HuH-7 (cell line): ENCODE data around the gene HIC1.
A peak's percentile ranks its signal among the peaks of the same experiment; 100 is the strongest.
"Not testable (repeated sequence)": the region's sequence is repeated elsewhere in the genome, so short reads cannot be mapped to it uniquely, and the experiment has no call there.

Source experiments
- DNase-seq: peaks from one replicate; pipeline ENCODE4 v3.0.0; 2011; ENCODE audit warnings: low spot score

HIC1 gene

DNA sequence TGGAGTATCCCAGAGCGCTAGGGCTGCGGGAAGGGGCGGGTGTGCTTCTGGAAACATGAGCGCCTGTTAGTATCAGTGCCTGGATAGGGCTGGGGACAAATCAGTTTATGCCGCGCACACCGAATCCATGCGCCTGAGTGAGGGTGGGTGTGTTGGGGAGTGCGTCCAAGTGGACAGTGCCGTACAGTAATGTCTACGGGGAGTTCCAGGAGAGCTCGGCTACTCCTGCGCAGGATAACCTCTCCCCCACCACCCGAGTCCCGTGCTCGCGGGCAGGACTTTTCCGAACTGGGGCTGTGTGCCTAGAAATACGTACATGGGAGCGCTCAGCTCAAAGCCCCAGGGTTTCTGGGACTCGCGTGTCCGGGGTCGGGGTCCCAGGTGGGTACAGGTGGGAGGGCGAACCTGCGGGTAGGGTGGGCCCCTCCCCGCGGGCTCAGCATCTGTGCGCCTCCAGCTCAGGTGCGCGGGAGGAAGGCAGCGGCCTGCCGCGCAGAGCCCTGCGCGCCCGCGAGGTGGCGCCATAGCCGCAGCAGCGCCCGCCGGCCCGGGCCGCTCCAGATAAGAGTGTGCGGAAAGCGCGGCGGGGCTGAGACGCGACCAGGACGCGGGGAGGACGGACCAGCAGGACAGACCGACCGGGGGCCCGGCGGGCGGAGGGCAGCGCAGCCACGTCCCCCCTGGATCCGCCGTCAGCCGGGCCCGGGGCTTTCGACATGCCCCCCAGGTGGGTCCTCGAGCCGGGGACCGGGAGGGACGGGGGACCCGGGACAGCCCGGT lies at the start of gene HIC1:
Gene HIC1 (plus strand): TSS at position 592 of the 780 bp plus-strand sequence. CDS start 1,588 bp downstream, outside the sequence.
- peak; percentile 83 for DNase-seq

- no peak for DNase-seq
These were observed 46.4 kb upstream of the HIC1 start for GRCh38 chr17:2008332-2009126.

DNA sequence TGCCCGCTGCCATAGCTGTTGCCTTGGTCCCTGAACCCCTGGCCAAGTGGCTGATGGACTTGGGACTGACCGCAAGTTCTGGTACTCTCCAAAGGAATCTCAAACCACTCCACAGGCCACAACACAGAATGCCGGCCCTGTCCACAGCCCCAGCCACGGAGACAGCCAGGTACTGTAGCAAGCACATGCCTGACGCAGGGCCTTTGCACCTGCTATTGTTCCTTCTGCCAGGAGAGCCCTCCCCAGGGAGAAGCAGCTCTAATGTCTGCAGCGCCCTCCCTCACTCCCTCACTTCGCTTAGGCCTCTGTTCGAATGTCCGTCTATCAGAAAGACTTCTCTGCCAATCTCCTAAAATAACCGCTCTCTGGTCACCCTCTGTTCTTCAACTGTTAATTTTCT lies 45.2 kb upstream of the HIC1 start:
- DNase-seq = no peak

DNA sequence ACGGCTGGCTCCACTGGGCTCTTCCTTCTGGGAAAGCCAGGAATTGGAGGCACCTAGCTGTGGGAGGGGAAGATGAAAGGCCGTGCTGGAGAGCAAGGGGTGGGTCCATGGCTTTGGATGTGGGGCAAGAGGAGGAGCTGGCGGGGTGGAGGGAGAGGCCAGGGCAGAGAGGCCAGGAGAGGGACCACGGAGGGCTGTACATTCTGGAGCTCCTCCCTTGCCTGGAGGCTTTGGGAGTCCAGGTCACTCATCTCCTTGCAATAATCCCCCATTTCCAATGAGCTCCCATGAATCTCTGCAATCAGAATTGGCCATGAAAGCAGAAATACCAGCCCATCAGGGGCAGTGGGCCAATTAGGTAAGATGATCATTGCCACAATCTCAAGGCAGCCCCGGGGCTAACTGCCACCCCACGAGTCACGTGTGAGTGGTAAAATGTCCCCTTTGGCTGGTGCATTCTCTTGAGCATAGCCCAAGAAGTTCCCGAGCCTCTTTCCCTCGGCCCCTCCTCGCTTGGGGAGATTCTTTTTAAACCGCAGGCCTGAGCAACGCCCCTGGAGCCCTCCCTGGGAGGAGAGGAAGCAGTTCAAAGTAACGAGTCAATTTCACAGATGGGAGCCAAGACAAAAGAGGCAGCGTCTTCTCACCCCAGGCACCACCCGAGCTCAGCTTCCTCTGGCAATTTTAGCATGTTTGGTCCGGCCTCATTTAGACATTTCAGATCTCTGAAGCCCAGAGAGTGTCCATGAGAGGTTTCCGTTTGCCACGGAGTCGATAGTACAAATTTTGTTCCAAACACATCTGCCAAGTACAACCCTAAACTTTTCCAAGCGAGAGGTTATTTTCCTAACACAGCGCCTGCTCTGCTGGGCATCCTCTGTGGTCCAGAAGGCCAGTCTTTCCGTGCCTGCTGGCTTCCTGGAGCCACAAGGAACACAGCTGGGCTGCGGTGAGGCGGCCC lies 43.2 kb upstream of the HIC1 start:
- no peak for DNase-seq

- DNase-seq = no peak
These were observed 42.4 kb upstream of the HIC1 start for GRCh38 chr17:2012499-2012898.

- not testable (repeated sequence) for DNase-seq
These were observed 41.5 kb upstream of the HIC1 start for GRCh38 chr17:2013220-2013993.

- no peak for DNase-seq
These were observed 40.9 kb upstream of the HIC1 start for GRCh38 chr17:2013994-2014317.

- no peak for DNase-seq
These were observed 39.6 kb upstream of the HIC1 start for GRCh38 chr17:2015314-2015713.

- DNase-seq = no peak
These were observed 38.4 kb upstream of the HIC1 start for GRCh38 chr17:2016494-2016893.

- no peak for DNase-seq
These were observed 37.5 kb upstream of the HIC1 start for GRCh38 chr17:2017274-2017941.

GRCh38 chr17:2018716-2019510 lies 36.0 kb upstream of the HIC1 start:
- DNase-seq = no peak

- DNase-seq = no peak
These were observed 35.2 kb upstream of the HIC1 start for GRCh38 chr17:2019723-2020122.

DNA sequence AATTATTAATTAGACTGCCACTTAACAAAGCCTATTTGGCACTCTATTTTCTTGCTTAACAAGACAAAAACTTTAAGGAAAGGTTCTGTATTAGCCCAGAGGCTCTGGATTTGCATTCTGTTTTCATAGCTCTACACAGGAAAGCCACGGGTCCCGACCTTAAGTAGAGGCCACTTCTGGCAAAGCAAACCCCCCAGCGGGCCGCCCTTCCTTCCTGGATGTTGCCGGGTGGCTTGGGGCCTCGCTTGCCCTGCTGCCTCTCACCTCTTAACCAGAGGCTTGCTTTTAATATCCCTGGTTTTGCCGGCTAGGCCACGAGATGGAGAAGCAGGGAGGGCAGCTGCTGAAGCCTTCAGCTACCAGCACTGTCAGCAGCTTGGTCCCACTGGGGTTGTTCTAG lies 34.2 kb upstream of the HIC1 start:
- no peak for DNase-seq

DNA sequence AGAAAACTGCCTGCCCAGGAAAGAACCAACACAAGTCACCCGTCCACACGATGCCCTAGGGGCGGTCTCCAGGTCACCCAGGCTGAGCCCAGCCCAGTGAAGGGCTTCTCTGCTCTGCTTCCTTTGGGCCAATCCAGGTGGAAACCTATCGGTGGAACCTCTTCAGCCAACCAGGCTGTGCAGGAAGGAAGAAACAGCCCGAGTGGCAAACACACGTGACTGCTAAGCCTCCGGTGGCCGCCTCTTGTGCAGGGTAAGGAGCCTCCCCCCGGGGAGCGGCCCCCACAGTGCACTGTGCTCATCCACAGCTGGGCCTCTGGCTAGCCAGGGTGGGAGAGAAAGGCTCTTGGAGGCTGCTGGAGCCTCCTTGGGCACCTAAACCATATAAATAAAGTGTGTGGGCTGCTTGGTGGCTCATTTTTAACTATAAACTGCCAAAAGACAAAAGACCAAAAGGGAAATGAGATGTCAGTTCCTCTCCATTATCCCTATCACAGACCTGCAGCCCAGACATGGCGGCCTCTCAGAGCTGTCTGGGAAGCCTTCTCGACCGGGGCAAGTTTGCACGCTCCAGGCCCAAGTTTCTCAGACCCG lies 32.2 kb upstream of the HIC1 start:
- no peak for DNase-seq

DNA sequence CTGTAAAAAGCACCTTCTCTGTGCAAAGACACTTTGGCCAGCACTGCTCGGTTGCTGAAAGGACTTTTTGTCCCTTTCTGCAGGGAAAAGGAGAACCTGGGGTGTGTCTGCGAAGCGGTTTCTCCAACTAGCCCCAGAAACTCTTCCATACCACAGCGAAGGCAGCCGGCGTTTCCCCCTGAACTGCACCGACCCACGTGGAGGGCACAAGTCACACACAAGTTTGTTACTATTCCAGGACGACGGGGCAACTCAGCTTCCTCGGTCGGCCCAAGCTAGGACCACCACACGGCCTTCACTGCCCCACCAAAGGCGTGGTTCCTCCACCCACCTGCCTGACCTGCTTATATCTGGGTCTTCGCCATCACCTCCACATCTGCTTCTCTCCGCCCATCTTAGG lies 31.6 kb upstream of the HIC1 start:
- no peak for DNase-seq

DNA sequence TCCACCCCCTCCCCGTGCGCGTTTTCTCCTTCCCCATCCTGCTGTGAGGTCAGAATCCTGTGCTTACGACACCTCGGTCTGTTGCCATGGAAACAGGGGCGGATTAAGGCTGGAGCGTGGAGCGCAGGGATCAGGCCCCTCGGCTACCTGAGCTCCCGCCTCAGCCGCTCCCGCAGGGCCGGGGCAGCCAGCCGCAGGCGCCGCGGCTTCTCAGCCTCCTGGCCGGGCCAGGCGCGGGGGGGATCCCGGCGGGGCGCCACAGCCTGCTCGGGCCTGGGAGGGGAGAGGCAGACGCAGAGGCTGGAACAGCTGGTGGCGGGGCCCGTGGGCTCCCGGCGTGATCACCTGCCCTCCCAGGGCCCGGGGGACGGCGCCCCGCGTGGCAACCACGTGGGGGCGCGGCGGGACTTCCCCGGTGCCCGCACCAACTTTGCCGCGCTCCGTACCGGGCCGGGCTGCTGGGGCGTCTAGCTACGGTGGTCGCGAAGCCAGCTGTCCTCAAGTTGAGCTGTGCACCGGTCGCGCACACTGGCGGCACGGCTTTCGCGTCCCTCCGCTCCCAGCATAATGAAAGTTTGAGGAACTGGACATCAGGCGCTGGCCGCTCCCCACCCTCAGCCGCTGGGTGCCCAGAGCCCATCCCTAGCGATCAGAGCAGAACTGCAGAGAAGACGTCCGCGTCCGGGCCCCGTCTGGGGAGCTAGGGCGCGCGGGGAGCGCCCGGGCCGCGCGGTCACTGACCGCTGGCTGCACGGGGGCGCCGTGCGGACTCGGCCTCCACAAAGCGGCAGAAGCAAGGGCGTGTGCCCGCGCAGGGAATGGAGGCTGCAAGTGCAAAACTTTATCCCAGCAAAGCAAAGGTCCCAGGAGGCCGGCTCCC lies 31.0 kb upstream of the HIC1 start:
- DNase-seq = peak; percentile 77

- no peak for DNase-seq
These were observed 30.2 kb upstream of the HIC1 start for GRCh38 chr17:2024572-2025219.

GRCh38 chr17:2025220-2025621 lies 29.7 kb upstream of the HIC1 start, which contains the start of gene RTN4RL1:
Gene RTN4RL1, minus strand, starts transcription at chr17:2025334. Its CDS starts 469 bp downstream, at chr17:2024865.
- DNase-seq = peak; percentile 73
